Bladder microvascular endothelial cell (primary cell): ENCODE results near the gene UGCG. TPM values are rescaled to one million over a fixed set of nuclear protein-coding genes. Genes with fewer than 3 reads are reported as not detected.

Source experiments
- total RNA-seq: library from RNA; depleted of rRNA; stranded (reverse); fragments of >200 nt; gene quantifications from 2 replicates; pipeline ENCODE4 v1.2.3, GENCODE V29; 2014

The UGCG gene
- 59.7 and 201 TPM in 2 replicates for total RNA-seq

DNA sequence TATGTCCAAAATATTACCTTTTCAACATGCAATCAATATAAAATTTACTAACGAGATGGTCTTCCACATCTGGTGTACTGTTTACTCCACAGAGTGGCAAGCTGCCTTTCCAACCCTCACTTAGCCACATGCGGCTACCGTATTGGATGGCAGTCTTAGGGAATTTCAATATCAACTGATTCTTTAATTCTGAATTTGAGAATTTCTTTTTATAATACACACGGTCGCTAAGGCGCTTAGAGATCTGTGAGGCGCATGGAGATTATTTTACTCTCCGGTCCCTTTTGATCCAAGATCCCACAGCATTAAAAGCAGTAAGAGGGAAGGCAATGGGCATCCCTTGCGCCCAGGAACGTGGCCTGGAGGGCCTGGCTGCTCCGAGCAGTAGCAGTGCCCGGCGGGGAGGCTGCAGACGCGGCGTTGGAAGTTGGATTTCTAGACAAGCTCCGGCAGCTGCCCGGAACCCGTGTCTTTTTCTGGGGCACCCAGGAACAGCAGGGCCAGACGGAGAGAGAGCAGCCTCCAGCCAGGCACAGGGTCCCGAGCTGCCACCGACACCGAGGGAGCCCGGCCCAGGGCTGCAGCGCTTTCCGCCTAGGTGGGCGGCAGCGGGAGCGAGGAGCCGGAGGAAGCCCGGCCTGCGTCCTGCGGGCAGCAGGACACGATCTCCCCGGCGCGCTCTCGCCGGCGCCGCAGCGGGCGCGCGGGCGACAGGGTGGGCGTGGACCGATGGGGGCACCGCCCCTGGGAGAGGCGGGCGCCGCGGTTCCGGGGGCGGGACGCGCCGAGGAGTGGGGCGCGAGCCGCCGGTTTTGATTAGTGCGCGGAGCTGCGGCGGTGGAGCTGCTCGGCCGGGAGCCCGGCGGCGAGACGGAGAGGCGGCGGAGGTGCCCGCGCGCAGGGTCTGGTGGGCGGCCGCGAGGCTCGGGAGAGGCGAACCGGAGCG, at the start of gene UGCG:
Gene UGCG, plus strand, starts transcription at position 819 of the 946 bp plus-strand sequence. CDS start 402 bp downstream, outside the sequence.

Other genes with a start within 250 kb of the UGCG start
- 33.3 and 50.2 TPM in 2 replicates for gene GNG10, start 235.2 kb upstream of the UGCG start, total RNA-seq
- not detected in 2 replicates for gene SHOC1, start 101.9 kb upstream of the UGCG start, total RNA-seq